Cardiac muscle cell (in vitro differentiated cells and primary cell): ENCODE results near the gene CACNA1C. TPM values are rescaled to one million over a fixed set of nuclear protein-coding genes. Genes with fewer than 3 reads are reported as not detected.

Experiments used
- DNase-seq, 2 donors: peaks; one replicate each; pipeline versions ENCODE4 v3.0.0 to v3.0.0-alpha.2; 2010 to 2017; ENCODE audit warnings: low read depth in 1 of 2, low spot score in 1 of 2
- H3K27ac ChIP-seq: fragments of 200-600 bp; sonication (generic); 2 replicates; pipeline ENCODE4 v1.5.1; 2016
- H3K27me3 ChIP-seq: fragments of 200-600 bp; sonication (generic); 2 replicates; pipeline ENCODE4 v1.6.0; 2016; ENCODE audit warnings: control low read depth
- H3K36me3 ChIP-seq: fragments of 200-600 bp; sonication (generic); 2 replicates; pipeline ENCODE4 v1.5.1; 2016; ENCODE audit warnings: control low read depth
- H3K4me1 ChIP-seq: fragments of 200-600 bp; sonication (generic); 2 replicates; pipeline ENCODE4 v1.8.1; 2017; ENCODE audit warnings: low read depth, mild to moderate bottlenecking, mixed run types
- H3K4me3 ChIP-seq: fragments of 200-600 bp; sonication (generic); 2 replicates; pipeline ENCODE4 v1.5.1; 2016; ENCODE audit warnings: mild to moderate bottlenecking
- H3K9me3 ChIP-seq: fragments of 200-600 bp; sonication (generic); 2 replicates; pipeline ENCODE4 v1.5.1; 2017; ENCODE audit warnings: low read depth, mild to moderate bottlenecking, control low read depth
- polyA plus RNA-seq: library from polyadenylated mRNA; unstranded; fragments of >200 nt; fragmentation: Nextera tagmentation; extraction: Ambion mirVana; gene quantifications from 2 replicates; pipeline ENCODE4 v1.2.1, GENCODE V29; 2016
- total RNA-seq: library from RNA; depleted of rRNA; stranded (reverse); fragments of >200 nt; gene quantifications from 2 replicates; pipeline ENCODE4 v1.2.3, GENCODE V29; 2016
- TF ChIP-seq, protein P1 (sequence below): IDR thresholded peaks from 2 replicates; pipeline ENCODE4 v1.5.1; 2012; ENCODE audit warnings: low read depth, mild to moderate bottlenecking, low read length

The CACNA1C gene
- total and polyA plus RNA-seq, 2 experiments from 2014 or later, result 40.8 to 77.8 TPM

DNA sequence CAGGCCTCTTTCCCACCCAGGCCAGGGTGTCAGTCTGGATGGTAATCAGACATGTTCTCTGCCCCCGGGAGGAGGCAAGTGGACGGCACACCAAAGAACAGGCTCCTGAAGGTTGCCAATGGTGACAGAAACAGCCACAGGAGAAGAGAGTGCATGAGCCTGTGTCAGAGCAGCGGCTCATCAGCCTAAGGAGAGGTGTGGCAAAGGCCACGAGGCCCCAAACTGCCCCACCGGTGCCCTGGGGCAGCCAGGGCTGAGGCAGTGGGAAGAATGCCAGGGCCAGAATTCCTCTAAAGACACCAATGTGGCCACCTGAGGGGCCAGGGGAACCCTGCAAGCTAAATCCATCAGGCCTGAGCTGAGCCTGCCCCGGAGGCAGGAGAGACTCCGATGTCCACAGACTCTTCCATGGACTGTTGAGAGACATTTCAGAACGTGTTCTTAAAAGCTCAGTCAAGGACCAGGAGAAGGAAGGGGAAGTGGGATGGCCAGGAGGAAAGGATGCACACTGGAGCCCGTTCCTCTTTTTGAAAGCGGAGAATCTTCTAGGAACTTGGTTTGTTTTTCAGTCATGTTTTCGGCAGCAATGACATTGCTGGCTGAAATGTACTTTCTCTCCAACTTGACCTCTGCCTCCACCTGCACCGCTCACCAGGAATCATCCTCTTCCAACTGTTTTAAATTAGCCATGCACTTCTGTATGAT lies 565.7 kb downstream of the CACNA1C start:
- Histone ChIP-seq H3K9me3 (no peaks in the 10 kb centered on the region), H3K4me1 (no peaks in the 10 kb centered on the region), H3K27ac (no peak overlapping the region), H3K36me3 (peaks cover 15% of the 10 kb centered on the region), H3K27me3 (no peaks in the 10 kb centered on the region), H3K4me3 (no peak overlapping the region)
- no peak for DNase-seq
- TF ChIP-seq, protein P1, sequence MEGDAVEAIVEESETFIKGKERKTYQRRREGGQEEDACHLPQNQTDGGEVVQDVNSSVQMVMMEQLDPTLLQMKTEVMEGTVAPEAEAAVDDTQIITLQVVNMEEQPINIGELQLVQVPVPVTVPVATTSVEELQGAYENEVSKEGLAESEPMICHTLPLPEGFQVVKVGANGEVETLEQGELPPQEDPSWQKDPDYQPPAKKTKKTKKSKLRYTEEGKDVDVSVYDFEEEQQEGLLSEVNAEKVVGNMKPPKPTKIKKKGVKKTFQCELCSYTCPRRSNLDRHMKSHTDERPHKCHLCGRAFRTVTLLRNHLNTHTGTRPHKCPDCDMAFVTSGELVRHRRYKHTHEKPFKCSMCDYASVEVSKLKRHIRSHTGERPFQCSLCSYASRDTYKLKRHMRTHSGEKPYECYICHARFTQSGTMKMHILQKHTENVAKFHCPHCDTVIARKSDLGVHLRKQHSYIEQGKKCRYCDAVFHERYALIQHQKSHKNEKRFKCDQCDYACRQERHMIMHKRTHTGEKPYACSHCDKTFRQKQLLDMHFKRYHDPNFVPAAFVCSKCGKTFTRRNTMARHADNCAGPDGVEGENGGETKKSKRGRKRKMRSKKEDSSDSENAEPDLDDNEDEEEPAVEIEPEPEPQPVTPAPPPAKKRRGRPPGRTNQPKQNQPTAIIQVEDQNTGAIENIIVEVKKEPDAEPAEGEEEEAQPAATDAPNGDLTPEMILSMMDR, result no peak

DNA sequence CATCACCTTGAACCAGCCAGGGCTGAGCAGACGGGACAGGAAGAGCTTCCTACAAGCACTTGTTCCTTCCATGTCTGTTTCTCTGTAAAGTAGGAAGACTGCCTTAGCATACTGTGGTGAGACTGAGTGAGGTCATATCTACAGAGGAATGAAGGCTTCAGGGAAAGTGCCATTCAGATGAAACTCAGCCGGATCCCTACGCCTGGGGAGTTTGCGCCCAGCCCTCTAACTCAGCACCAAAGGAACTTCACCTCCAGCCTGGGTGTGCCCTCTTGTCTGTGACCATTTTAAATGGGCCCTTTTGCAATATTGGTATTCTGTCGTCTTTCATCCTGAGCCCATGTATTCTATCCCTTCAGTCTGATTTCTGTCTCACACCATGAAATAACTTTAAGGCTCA lies 566.3 kb downstream of the CACNA1C start:
- H3K4me1 ChIP-seq, result no peaks in the 10 kb centered on the region
- no peak for DNase-seq
- TF ChIP-seq, protein P1, result no peak
- H3K27me3 ChIP-seq, result no peaks in the 10 kb centered on the region
- H3K36me3 ChIP-seq, result peaks cover 18% of the 10 kb centered on the region
- H3K27ac ChIP-seq, result no peak overlapping the region
- no peaks in the 10 kb centered on the region for H3K9me3 ChIP-seq
- no peak overlapping the region for H3K4me3 ChIP-seq

DNA sequence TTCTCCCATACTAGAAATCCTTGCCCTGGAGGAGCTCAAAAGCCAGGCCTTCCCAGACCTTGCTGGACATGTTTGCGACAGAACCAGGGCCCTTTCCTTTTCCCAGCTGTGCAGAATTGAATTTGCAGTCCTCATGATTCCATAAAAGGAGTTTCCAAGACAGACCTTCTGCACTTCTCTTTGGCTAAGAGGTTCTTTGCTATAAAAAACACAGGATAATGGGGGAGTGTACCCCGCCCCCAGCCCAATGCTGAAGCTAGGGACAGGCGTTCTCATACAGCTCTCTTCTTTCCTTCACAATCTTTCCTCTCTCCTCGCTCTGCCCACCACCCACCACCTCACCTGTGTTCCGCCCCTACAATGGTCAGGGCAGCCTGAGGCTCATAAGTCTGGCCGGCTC lies 569.7 kb downstream of the CACNA1C start:
- no peak for DNase-seq
- Histone ChIP-seq H3K4me3 (no peak overlapping the region), H3K9me3 (no peaks in the 10 kb centered on the region), H3K4me1 (no peaks in the 10 kb centered on the region), H3K27me3 (no peaks in the 10 kb centered on the region), H3K36me3 (peaks cover 8% of the 10 kb centered on the region), H3K27ac (no peak overlapping the region)
- TF ChIP-seq, protein P1, result no peak

DNA sequence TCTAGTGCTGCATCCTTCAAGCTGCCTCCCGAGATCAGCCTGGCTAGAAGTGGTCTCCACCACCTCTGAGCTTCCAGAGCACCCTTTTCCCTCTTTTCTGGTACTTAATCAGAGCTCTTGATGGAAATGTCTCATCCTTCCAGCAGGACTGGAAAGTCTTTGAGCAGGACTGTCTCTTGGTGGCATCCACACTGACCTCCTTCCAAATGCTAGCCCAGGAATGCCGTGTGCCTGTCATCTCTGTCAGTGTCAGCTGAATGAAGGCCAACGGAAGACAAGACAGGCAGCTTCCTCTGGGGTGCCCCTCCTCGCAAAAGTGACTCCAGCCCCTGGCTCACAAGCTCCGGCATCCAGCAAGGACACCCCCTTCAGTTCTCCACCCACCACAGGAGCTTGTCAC lies 570.7 kb downstream of the CACNA1C start:
- TF ChIP-seq, protein P1, result no peak
- no peaks in the 10 kb centered on the region for H3K27me3 ChIP-seq
- no peak overlapping the region for H3K4me3 ChIP-seq
- peaks cover 5% of the 10 kb centered on the region for H3K36me3 ChIP-seq
- no peak overlapping the region for H3K27ac ChIP-seq
- no peak for DNase-seq
- no peaks in the 10 kb centered on the region for H3K4me1 ChIP-seq
- H3K9me3 ChIP-seq, result no peaks in the 10 kb centered on the region

DNA sequence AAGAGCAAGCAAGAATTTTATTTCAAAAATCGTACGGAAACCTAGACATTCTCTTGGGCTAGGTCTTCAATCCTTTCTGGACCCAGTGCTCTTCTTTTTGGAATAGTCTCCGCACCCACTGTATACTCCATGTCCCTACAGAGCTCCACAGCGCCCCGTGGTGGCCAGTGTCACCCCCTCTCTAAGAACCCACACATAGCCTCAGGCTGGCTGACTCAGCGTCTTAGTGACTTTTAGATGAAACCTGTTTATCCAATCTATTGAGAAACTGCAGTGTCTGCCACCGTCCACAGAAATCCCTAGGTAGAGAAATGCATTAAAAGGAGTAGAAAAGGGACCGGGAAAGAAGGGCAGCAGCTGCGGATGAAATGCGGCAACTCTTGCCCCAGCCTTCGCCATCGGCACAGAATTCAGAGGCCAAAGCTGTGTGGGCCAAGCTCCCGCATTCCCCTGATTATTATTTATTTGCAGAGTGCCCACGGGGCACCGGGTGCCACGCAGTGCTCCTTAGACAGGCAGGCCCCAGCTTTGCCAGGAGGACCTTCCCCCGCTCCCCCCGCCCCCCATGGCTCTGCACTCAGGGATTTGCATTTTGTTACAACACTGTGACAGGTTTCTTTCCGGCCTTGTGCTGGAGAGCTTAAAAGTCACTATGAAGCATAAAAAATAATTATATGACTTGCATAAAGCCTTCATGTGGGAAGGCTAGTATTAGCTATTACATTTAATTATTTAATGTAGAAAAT lies 571.9 kb downstream of the CACNA1C start:
- TF ChIP-seq, protein P1, result peak; percentile 27
- no peak overlapping the region for H3K27ac ChIP-seq
- H3K27me3 ChIP-seq, result no peaks in the 10 kb centered on the region
- H3K36me3 ChIP-seq, result peaks cover 3% of the 10 kb centered on the region
- H3K4me1 ChIP-seq, result no peaks in the 10 kb centered on the region
- DNase-seq, result peak; percentile 18 to 41
- H3K9me3 ChIP-seq, result no peaks in the 10 kb centered on the region
- no peak overlapping the region for H3K4me3 ChIP-seq
